Mononuclear cell (primary cell): ENCODE results near the gene HGF. TPM values are rescaled to one million over a fixed set of nuclear protein-coding genes. Genes with fewer than 3 reads are reported as not detected.
"Not testable (repeated sequence)": the region's sequence is repeated elsewhere in the genome, so short reads cannot be mapped to it uniquely, and the experiment has no call there.

Source experiments
- H3K27me3 ChIP-seq: 2 replicates; pipeline ENCODE4 v1.6.0; 2011; ENCODE audit warnings: low read length, control low read depth; ENCODE audit not compliant: insufficient read depth
- H3K4me1 ChIP-seq: 2 replicates; pipeline ENCODE4 v1.5.1; 2011; ENCODE audit warnings: mild to moderate bottlenecking, low read length, control low read depth; ENCODE audit not compliant: insufficient read depth
- H3K4me3 ChIP-seq: 2 replicates; pipeline ENCODE4 v1.5.1; 2011; ENCODE audit warnings: mild to moderate bottlenecking, low read length, moderate library complexity
- H3K9me3 ChIP-seq: 2 replicates; pipeline ENCODE4 v1.5.1; 2011; ENCODE audit warnings: low read depth, mild to moderate bottlenecking, control low read depth, low read length
- total RNA-seq: library from RNA; depleted of rRNA; stranded (reverse); fragments of >200 nt; gene quantifications from one replicate; pipeline ENCODE4 v1.2.3, GENCODE V29; 2012

The HGF gene
- total RNA-seq, result 2.7 TPM

GRCh38 chr7:81769891-81770727, at the start of gene HGF:
Gene HGF, minus strand, starts transcription at chr7:81770047. Its CDS starts 76 bp downstream, at chr7:81769971.
- Histone ChIP-seq H3K4me3 (peak within 1 kb of the TSS; percentile 38), H3K27me3 (no peaks in the 10 kb centered on the region), H3K4me1 (peaks cover 43% of the 10 kb centered on the region), H3K9me3 (no peaks in the 10 kb centered on the region)

DNA sequence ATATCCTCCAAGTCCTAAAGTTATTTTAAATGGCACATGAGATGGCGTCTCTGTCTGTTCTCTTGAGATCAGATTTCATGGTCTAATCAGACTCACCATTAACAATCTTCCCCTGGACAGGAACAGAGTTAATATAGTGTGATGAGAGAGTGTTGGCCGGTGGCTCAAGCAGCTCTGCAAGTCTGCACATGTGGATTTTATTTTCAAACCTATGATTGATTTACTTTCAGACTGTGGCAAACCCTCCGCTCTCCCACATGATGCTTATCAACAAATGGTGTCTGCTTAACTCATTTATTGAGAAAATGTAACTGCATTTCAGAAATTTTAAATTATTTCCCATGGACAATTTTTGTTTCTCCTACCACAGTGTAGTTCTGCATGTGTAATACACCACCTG, 46.5 kb upstream of the HGF start:
- H3K4me1 ChIP-seq, result peaks cover 2% of the 10 kb centered on the region
- H3K27me3 ChIP-seq, result no peaks in the 10 kb centered on the region
- H3K9me3 ChIP-seq, result no peaks in the 10 kb centered on the region
- H3K4me3 ChIP-seq, result no peak overlapping the region

- H3K4me1 ChIP-seq, result peaks cover 14% of the 10 kb centered on the region
- not testable (repeated sequence) for H3K9me3 ChIP-seq, H3K27me3 ChIP-seq, H3K4me3 ChIP-seq
Observed at GRCh38 chr7:81812866-81813476, 43.1 kb upstream of the HGF start.

DNA sequence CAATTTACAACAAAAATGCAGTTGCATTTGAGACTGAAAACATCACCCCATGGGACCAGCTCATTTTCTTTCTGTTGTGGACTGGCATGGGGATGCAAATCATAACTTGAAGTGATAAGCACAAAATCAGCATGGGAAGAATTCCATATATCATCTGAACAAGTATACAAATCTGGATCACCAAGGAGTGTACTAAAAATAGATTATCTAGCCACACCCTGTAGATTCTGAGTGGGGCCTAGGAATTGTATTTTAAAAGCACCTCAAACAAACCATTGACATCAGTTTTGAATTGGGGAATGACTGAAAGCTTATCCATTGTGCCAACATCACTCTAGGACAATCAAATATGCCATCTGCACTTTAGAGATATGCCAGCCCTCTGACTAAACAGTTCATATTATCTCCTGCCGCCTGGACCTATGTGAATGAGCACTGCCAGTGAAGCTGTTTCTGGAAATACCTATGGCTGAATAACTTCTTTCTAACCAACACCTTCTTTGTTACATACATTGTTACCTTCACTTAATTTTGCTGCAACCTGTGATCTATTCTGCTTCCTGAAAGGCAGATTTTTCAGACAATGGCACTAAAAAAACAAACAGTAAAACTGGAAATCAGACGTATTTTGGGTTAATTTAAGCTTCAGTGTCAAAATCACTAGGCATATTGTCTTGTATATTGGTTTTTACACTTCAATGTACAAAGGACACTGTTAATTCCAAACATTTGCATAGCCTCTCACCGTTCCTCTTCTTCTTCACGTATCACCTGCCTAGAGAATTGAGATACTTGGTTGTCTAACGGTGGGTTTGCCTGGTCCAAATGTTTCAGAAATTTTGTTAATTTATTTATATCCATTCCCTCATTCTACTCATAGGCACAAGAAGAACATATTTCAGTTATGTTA, 42.4 kb upstream of the HGF start:
- Histone ChIP-seq H3K27me3 (no peaks in the 10 kb centered on the region), H3K4me3 (no peak overlapping the region), H3K9me3 (no peaks in the 10 kb centered on the region), H3K4me1 (peaks cover 14% of the 10 kb centered on the region)

DNA sequence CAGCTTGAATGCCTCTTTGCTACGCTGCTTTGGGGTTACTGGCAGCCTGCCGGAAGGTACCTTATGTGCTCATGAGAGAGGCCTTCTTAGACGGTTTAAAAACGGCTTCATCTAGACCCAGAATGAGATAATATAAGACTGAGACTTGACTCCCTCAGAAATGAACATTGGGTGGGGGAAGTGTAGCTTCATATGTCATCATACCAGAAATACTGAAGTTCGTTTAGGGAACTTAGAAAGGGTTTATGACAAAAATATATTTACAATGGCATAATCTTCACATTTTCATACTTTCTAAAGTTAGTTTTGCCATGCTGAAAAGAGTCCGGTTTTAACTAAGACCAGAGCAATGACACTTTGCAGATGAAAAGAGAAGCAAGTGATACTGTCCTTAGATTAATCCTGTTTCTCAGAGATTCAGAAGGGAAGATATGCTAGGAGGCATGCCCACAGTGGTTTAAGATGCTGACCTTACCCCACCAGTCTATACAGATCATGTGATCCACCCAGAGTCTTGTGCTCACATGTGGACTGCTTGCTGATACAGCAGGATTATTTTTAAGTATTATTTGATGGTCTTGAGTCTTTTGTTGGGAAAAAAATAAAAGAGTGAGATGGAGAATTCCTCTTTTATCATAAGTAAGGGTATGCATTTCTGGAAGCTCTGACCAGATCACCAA, 40.8 kb upstream of the HGF start:
- Histone ChIP-seq H3K4me3 (no peak overlapping the region), H3K4me1 (peaks cover 14% of the 10 kb centered on the region), H3K9me3 (no peaks in the 10 kb centered on the region), H3K27me3 (no peaks in the 10 kb centered on the region)

DNA sequence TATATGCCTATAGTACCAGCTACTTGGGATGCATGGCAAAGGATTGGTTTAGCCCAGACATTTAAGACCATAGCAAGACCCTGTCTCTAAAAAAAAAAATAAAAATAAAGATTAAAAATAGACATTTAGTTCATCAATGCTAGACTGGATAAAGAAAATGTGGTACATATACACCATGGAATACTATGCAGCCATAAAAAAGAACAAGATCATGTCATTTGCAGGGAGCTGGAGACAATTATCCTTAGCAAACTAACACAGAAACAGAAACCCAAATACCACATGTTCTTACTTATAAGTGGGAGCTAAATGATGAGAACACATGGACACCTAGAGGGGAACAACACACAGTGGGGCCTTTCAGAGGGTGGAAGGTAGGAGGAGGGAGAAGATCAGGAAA, 38.5 kb upstream of the HGF start:
- H3K4me1 ChIP-seq, result peaks cover 14% of the 10 kb centered on the region
- not testable (repeated sequence) for H3K9me3 ChIP-seq, H3K27me3 ChIP-seq, H3K4me3 ChIP-seq

GRCh38 chr7:81803267-81803666, 33.4 kb upstream of the HGF start:
- Histone ChIP-seq H3K4me1 (no peaks in the 10 kb centered on the region), H3K9me3 (no peaks in the 10 kb centered on the region), H3K27me3 (no peaks in the 10 kb centered on the region), H3K4me3 (no peak overlapping the region)

DNA sequence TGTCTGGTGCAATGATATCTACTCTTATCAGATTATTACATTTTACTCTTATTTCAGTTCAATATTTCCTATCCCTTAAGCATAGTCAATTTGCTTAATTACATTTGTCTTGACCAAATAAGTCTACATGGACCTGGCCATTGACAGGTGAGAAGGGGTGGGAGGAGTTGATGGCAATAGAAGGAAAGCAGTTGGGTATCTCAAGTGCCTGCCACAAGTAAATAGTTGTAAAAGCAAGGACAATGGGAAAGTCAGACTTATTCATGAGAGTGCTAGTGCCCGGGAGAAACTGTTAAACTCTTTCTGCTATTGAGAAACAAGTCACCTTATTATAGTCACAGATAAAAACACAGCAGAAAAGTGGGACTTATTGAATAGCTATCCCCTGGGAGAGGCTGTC, 32.4 kb upstream of the HGF start:
- no peaks in the 10 kb centered on the region for H3K4me1 ChIP-seq
- H3K4me3 ChIP-seq, result no peak overlapping the region
- no peaks in the 10 kb centered on the region for H3K9me3 ChIP-seq
- H3K27me3 ChIP-seq, result no peaks in the 10 kb centered on the region

DNA sequence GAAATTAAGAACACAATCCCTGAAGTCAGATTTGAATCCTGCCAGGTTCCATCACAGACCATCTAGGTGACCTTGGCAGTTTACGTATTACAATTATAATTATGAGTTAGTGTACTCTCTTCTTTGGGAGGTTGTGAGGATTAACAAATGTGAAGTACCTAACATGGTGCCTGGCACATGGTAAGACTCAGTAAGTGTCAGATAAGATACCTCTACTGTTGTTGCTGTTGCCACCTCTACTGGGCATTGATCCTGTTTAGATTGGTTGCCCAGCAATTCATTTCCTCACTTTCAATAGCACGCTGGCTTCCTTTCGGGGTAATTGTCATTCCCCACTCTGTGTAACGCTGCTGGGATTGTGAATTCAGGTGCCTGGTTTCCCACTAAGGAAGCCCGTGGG, 31.7 kb upstream of the HGF start:
- Histone ChIP-seq H3K27me3 (no peaks in the 10 kb centered on the region), H3K4me3 (no peak overlapping the region), H3K9me3 (no peaks in the 10 kb centered on the region), H3K4me1 (no peaks in the 10 kb centered on the region)

GRCh38 chr7:81791568-81792518, 22.0 kb upstream of the HGF start:
- Histone ChIP-seq H3K4me3 (no peak overlapping the region), H3K9me3 (no peaks in the 10 kb centered on the region)

DNA sequence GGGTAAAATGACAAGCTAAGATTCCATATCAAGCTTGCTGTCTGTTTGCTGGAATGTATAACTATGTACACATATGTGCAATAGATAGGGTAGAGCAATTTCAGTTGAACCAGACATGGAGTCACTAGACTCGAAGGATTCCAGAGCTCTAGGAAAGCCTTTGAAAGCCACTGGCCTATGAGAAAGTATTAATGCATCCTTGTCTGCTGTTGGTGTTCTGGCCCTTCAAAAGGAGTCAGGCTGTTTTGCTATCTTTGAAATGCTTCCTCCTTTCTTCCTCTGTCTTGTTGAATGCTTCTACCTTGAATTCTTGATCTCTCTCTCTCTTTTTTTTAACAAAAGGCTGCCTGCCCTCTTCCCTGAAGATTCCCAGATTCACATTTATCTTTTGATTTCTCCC, 20.8 kb upstream of the HGF start:
- Histone ChIP-seq H3K27me3 (no peaks in the 10 kb centered on the region), H3K4me3 (no peak overlapping the region), H3K4me1 (peaks cover 8% of the 10 kb centered on the region), H3K9me3 (no peaks in the 10 kb centered on the region)

More at GRCh38 chr7:81791568-81792518, 22.0 kb upstream of the HGF start:
- H3K4me1 ChIP-seq, result peaks cover 8% of the 10 kb centered on the region
- no peaks in the 10 kb centered on the region for H3K27me3 ChIP-seq

- H3K27me3 ChIP-seq, result no peaks in the 10 kb centered on the region
- H3K4me1 ChIP-seq, result peaks cover 8% of the 10 kb centered on the region
- no peak overlapping the region for H3K4me3 ChIP-seq
- no peaks in the 10 kb centered on the region for H3K9me3 ChIP-seq
Observed at GRCh38 chr7:81790120-81790500, 20.3 kb upstream of the HGF start.

- no peaks in the 10 kb centered on the region for H3K27me3 ChIP-seq
- H3K9me3 ChIP-seq, result no peaks in the 10 kb centered on the region
- H3K4me1 ChIP-seq, result peaks cover 8% of the 10 kb centered on the region
- no peak overlapping the region for H3K4me3 ChIP-seq
Observed at GRCh38 chr7:81789406-81790119, 19.7 kb upstream of the HGF start.
